ENCODE results near the gene SHISA3.

GRCh38 chr4:42381666-42382065, 15.6 kb upstream of the SHISA3 start:
- no peak for TF ChIP-seq OSR1 (CRISPR knock-in tag; IDR thresholded peaks at IDR 0.05)
- no peak for TF ChIP-seq ZC3H10 (CRISPR knock-in tag; IDR thresholded peaks at IDR 0.05)
- TF ChIP-seq, protein P1, sequence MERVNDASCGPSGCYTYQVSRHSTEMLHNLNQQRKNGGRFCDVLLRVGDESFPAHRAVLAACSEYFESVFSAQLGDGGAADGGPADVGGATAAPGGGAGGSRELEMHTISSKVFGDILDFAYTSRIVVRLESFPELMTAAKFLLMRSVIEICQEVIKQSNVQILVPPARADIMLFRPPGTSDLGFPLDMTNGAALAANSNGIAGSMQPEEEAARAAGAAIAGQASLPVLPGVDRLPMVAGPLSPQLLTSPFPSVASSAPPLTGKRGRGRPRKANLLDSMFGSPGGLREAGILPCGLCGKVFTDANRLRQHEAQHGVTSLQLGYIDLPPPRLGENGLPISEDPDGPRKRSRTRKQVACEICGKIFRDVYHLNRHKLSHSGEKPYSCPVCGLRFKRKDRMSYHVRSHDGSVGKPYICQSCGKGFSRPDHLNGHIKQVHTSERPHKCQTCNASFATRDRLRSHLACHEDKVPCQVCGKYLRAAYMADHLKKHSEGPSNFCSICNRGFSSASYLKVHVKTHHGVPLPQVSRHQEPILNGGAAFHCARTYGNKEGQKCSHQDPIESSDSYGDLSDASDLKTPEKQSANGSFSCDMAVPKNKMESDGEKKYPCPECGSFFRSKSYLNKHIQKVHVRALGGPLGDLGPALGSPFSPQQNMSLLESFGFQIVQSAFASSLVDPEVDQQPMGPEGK (CRISPR knock-in tag; IDR thresholded peaks at IDR 0.05; ENCODE audit: borderline replicate concordance) = no peak
- no peak for TF ChIP-seq RARB (CRISPR knock-in tag; IDR thresholded peaks at IDR 0.05)
- no peak for TF ChIP-seq CSDC2 (CRISPR knock-in tag; IDR thresholded peaks at IDR 0.05)
- no peak for TF ChIP-seq CREB5 (CRISPR knock-in tag; IDR thresholded peaks at IDR 0.05; ENCODE audit: low read depth)
- TF ChIP-seq ZFP3 (CRISPR knock-in tag; IDR thresholded peaks at IDR 0.05) = no peak
- no peak for TF ChIP-seq CSRNP3 (CRISPR knock-in tag; IDR thresholded peaks at IDR 0.05)
- TF ChIP-seq ISL1 (CRISPR knock-in tag; IDR thresholded peaks at IDR 0.05) = no peak
